Keratinocyte (primary cell): ENCODE measurements around the gene MGAT5.

ENCODE experiments used
- EZH2 ChIP-seq: IDR thresholded peaks from one replicate; pipeline ENCODE4 v1.6.1; 2012; ENCODE audit warnings: inconsistent platforms, mild to moderate bottlenecking, low read length, moderate library complexity
- TF ChIP-seq, protein P1 (sequence below), 3 experiments: IDR thresholded peaks in 1 of 3; conservative IDR thresholded peaks in 1 of 3; optimal IDR thresholded peaks in 1 of 3; 2 replicates in 2 of 3; 3 replicates in 1 of 3; pipeline versions ENCODE3 to v1.5.1; 2011; ENCODE audit warnings: low read length in 3 of 3, mild to moderate bottlenecking in 3 of 3, moderate library complexity in 2 of 3, control low read depth in 1 of 3, inconsistent platforms in 1 of 3; ENCODE audit not compliant: insufficient read depth in 2 of 3; ENCODE audit errors: extremely low read depth in 1 of 3

DNA sequence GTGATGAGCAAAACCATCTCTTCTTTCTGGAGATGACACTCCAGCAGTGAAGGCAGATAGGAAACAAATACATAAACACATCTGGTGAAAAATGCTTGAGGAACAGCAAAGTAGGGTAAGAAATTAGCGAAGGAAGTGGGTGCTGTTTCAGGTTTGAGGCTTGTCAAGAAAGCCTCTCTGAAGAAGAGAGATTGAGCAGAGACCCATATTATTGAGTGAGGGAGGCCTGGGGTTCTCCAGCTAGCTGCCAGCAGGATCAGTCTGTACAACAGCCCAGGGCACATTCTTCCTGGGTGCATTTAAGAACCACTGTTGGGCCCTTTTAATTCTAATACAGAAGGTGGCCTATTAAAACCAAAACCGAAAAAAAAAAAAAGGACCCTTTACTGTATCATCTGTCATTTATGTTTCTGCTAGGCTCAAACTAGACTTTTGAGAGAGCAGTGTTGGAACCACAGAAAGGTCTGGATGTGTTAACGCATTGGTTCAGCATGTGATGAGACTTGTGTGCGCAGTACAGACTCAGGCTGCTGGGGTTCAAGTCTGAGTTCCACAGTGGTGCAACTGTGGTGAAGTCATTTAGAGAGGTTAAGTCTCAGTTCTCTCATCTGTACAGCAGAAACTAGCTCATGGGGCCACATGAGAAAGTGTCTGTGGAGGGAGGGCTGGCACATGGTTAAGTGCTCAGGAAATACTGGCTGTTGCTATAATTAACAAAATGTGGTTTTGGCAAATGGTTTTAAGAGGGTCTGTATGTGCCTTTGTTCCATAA is 28.9 kb downstream of the MGAT5 start:
- TF ChIP-seq, protein P1, sequence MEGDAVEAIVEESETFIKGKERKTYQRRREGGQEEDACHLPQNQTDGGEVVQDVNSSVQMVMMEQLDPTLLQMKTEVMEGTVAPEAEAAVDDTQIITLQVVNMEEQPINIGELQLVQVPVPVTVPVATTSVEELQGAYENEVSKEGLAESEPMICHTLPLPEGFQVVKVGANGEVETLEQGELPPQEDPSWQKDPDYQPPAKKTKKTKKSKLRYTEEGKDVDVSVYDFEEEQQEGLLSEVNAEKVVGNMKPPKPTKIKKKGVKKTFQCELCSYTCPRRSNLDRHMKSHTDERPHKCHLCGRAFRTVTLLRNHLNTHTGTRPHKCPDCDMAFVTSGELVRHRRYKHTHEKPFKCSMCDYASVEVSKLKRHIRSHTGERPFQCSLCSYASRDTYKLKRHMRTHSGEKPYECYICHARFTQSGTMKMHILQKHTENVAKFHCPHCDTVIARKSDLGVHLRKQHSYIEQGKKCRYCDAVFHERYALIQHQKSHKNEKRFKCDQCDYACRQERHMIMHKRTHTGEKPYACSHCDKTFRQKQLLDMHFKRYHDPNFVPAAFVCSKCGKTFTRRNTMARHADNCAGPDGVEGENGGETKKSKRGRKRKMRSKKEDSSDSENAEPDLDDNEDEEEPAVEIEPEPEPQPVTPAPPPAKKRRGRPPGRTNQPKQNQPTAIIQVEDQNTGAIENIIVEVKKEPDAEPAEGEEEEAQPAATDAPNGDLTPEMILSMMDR (optimal IDR thresholded peaks at IDR 0.05 in 1 of 3, IDR thresholded peaks at IDR 0.05 in 1 of 3, conservative IDR thresholded peaks at IDR 0.05 in 1 of 3; ENCODE audit: extremely low read depth in 1 of 3, insufficient read depth in 2 of 3, low read length in 3 of 3), result no peak
- no peak for TF ChIP-seq EZH2
